HG02642 (cell line): Measurements from ENCODE around the gene BPIFB6.

Experiments used
- ATAC-seq: cut with Tn5 transposase; IDR thresholded peaks from one replicate; pipeline ENCODE4 v1.9.1; 2021; ENCODE audit warnings: mild to moderate bottlenecking; ENCODE audit not compliant: unreplicated experiment, poor library complexity

BPIFB6 gene

DNA sequence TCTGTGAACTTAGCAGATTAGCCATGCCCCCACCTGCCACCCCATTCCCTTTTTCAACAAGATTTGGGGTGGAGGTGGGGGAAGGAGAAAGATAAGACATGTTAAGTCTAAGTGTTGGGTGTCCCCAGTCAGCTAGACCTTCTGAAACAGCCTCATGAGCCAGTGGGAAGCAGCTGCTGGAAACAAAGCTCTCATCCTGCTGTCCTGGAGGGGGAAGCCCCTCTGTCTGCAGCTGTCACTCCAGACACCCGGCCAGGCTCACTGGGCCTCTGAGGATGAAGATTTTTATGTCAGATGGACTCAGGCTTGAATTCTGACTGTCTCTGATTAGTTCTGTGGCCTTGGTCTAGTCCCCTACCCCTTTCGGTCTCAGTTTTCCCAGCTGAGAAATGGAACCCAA is 23.3 kb downstream of the BPIFB6 start:
- no peak for ATAC-seq

GRCh38 chr20:33059136-33059535 is 27.7 kb downstream of the BPIFB6 start:
- no peak for ATAC-seq

DNA sequence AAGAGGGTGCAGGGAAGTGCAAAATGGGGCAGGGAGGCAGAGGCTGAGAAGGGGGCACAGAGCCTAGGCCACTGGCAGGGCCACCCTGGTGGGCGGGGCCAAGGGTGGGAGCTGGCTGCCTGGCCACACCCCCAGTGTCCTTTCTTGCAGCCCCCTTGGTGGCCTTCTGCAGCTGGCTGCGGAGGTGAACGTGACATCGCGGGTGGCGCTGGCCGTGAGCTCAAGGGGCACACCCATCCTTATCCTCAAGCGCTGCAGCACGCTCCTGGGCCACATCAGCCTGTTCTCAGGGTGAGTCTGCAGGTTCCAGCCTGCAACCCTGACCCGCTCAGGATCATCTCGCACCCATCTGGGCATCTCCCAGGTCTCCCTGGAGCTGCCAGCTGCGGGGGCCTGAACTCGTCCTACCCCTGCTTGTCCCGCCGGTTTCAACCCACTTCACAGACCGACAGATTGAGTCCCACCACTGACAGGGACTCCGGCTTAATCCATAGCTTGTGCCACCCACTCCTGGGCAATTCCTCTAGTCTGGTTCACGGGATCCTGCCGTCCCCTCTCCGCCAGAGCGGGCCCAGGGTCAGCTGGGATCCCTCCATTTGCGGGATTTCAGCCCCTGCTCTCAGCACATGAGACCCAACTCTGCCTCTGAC is 28.4 kb downstream of the BPIFB6 start:
- no peak for ATAC-seq

DNA sequence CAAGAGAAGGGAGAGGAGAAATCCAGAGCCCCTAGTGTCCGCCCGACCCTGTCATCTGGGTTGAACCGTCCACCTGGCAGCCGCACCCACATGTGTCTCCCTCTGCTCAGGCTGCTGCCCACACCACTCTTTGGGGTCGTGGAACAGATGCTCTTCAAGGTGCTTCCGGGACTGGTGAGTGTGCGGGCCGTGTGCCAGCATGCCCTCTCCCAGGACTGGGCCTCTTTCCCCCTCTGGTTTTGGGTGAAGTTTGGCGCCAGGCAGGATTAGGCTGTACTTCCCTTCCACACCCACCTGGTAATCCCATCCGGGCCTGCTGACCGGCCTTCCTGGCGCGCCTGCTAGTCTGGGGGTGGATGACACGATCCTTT is 30.2 kb downstream of the BPIFB6 start:
- no peak for ATAC-seq

DNA sequence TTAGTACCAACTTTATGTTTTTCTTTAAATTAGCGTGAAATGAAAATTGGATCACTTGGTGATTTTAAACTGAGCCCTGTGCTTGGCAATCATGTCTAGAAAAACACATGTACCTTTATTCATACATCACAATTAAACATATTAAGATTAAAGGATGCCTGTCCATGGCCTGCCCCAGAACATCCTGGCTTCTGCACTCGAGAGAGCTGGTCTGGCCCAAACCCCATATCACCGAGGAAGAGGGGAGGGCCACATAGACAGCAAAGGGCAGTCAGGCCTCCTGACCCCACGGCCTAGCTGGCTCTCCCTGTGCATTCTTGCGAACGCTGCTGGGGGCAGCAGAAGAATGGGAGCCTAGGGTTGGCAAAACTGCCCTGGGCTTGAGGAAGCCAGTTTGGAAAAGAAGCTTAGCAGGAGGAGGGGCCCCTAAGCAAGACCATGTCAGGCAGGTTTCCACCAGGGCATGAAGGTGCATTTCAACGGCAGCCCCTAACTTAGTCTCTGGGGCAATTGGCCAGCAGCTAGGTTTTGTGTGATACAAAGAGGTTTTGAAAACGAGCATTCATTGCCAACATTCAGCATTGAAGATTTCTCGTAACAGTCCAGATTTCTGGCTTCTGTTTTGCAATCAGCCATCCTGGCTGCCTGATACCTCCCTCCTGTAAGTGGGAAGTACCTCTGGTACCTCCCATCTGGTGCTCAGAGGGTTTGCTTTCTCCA is 30.8 kb downstream of the BPIFB6 start:
- no peak for ATAC-seq

- no peak for ATAC-seq
These were observed 31.3 kb downstream of the BPIFB6 start for GRCh38 chr20:33062825-33063149.

GRCh38 chr20:33063271-33063670 is 31.8 kb downstream of the BPIFB6 start:
- no peak for ATAC-seq

GRCh38 chr20:33064572-33065287 is 33.3 kb downstream of the BPIFB6 start:
- no peak for ATAC-seq

DNA sequence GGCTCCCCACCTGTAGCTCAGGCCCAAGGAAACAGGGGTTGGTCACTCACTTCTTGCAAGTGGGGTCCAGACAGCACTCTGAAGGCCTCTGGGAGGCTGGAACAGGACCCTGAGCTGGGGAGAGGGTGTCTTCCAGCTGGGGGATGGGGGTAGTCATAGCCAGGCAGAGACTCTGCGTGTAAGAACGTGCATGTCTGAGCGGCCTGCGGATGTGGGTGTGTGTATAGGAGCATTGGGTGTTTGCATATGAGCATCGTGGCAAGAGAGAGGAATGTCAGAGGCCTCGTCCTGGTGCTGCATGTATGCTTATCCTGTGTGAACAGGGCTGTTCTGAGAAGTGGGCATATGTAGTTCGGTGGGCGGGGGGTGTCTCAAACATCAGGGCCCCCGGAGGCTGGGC is 34.3 kb downstream of the BPIFB6 start:
- no peak for ATAC-seq

DNA sequence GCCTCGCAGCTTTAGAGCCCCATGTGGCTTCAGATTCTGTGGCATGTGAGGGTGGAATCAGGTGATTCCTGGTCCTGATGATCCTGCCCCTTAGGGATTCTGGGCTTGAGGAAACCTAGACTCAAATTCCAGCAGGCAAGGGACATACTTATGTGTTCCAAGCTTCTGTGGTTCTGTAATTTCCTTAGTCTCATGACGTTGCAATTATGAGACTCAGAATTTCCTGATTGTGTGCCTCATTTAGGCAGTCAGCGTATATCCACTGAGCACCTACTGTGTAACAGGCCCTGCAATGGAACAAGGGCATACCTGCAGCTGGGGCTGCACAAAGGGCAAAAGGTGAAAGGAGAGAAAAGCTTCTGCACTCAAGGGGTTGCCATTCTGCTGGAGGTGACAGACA is 36.4 kb downstream of the BPIFB6 start:
- ATAC-seq, result no peak

DNA sequence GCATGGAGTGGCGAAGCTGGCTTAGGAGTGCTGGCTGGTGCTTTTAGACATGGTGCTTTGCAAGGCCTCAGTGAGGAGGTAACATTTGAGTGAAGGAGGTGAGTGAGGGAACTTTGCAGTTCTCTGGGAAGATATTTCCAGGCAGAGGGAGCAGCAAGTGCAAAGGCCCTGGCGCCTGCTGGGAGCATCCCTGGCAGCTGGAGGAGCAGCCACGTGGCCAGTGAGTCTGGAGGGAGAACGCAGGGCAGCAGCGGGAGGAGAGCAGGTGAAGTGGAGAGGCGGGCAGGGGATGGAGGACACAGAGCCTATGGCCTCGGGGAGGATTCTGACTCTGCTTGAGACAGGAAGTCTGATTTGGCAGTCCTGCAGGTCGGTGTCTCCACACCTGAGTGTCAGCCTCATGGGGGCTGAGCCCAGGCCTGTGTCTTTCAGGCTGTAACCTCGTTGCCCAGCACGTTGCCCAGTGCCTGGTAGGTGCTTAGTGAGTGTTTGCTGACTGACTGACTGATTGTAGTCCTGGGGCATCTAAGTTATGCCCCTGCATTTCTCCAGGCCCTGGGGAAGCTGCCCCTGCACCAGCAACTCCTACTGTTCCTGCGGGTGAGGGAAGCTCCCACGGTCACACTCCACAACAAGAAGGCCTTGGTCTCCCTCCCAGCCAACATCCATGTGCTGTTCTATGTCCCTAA is 36.9 kb downstream of the BPIFB6 start:
- ATAC-seq, result no peak

DNA sequence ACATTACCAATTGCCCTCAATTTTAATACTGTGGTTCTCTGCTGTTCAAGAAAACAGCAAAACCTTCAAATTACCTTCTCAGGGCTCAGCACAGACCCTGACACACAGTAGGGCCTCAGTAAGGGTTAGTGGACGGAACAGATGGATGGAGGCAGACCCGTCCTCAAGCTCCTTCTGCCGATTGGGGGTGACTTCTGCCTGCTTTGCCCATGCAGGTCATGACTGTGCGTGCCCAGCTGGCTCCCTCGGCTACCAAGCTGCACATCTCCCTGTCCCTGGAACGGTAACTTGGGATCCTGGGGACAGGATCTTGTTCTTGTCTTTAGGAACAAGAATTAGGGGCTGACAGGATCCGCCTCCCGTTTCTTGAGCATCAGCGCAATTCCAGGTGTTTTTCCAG is 38.2 kb downstream of the BPIFB6 start:
- ATAC-seq, result no peak

DNA sequence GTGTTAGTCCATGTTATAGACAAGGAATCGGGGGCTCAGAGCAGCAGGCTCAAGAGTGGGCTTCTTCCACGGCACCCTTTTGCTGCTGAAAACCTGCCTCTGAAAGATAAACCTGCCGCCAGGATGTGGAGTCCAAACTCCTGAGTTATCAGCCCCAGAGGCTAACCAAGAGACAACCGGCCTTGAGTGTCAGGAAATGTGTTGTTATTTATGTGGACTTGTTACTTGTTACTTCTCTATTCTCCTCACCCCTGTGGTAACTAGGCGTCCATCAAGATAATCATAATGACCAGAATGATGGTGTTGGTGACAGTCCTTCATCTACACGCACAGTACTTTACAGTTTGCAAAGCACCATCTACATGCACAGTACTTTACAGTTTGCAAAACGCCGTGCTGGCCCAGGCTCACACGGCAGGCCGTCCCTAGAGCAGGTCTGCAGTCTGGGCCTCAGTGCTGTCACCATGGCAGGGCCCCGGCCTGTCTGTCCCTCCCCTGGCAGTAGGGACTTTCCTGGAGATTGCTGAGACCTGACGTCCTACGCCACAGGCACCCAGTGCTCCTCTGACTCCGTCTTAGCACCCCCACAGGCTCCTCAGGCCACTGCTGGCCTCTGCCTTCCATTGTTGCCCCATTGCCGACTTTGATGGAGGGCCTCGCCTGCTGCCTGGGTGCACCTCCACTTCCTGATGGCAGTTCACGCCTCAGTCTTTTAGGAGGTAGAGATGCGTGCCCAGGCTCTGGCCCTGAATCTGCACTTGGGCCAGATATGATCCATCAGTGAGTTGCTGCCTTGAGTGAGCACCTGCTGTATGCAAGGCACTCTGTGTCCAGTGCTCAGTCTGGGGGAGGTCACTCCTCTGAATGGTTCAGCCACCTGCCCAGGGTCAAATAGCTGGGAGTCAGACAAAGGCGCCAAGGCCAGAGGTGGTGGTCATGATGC is 38.9 kb downstream of the BPIFB6 start:
- ATAC-seq, result no peak

GRCh38 chr20:33071198-33071597 is 39.8 kb downstream of the BPIFB6 start:
- no peak for ATAC-seq

DNA sequence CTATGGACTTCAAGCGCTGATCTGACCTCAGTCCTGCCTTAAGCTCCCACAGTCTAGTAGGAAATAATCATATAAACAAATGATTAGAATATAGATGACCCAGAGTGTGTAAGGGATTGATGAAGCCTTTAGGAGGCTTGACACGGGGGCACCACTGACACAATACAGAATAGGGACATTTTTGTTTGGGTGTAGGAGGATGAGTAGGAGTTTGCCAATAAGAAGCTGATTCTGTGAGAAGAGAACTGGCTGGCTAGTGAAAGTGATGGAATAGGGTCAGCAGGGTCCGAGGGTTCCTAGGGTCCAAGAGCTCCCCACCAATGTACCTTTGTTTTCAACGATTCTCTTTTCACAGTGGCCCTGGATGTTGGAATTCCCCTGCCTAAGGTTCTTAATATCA is 40.9 kb downstream of the BPIFB6 start:
- no peak for ATAC-seq

DNA sequence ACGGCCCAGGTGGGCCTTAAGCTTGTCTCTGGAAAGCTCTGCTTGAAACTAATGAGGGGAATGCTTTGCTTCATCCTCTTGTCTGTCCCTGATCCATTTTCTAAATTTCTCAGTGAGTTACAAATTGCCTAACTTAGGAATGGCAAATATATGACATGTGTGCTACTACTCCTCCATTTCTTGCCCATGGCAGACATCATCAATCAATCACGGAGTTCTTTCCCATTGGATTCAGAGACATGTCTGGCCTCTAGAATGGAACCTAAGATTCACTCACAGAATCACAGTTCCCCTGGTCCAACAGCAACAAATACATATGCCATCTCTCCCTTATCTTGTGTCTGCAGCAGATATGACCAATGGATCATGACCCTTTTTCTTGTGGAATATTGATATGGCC is 41.4 kb downstream of the BPIFB6 start:
- no peak for ATAC-seq

DNA sequence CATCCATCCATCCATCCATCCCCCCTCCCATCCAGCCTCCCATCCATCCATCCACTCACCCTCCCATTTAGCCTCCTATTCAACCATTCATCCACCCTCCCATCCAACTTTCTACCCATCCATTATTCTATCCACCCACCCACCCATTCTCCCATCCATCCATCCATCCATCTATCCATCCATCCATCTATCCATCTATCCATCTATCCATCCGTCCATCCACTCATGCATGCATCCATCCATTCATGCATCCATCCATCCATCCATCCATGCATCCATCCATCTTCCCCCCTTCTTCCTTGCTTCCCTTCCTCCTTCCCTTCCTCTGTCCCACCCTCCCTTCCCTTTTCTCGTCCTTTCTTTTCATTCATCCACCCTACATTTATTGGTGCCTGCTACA is 43.2 kb downstream of the BPIFB6 start:
- no peak for ATAC-seq

GRCh38 chr20:33075281-33075680 is 43.8 kb downstream of the BPIFB6 start:
- ATAC-seq, result no peak

GRCh38 chr20:33076662-33077372 is 45.4 kb downstream of the BPIFB6 start:
- no peak for ATAC-seq

DNA sequence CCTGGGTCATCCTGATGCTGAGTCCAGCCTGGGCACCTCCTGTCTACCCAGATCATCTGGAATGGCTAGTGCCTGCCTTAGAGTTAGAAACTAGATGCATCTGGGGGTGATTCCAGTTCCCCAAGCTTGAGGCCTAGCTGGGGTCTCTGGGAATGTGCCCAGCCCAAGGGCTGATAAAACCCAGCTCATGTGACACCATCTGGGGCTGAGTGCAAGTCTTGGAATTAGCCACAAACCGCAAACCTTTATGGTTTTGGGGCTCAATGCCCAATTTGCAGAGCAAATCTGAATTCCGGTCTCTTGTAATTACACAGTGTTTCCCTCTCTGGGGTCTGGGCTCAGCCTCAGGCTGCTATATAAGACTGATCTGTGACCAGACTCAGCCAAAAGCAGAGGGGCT is 47.8 kb downstream of the BPIFB6 start, which contains the start of gene BPIFB4:
Gene BPIFB4, plus strand, starts transcription at position 385 of the 400 bp plus-strand sequence. CDS start 1,884 bp downstream, outside the sequence.
- no peak for ATAC-seq
